HG03354 (cell line): ENCODE measurements around the gene GRIP1.
A peak's percentile ranks its signal among the peaks of the same experiment; 100 is the strongest.

Experiments used
- ATAC-seq: cut with Tn5 transposase; IDR thresholded peaks from one replicate; pipeline ENCODE4 v1.9.1; 2021; ENCODE audit warnings: mild to moderate bottlenecking; ENCODE audit not compliant: unreplicated experiment, poor library complexity, severe bottlenecking

The GRIP1 gene

GRCh38 chr12:66354291-66354690 lies 324.6 kb downstream of the GRIP1 start:
- ATAC-seq: no peak

- no peak for ATAC-seq
Observed at GRCh38 chr12:66352899-66353298, 326.0 kb downstream of the GRIP1 start.

- no peak for ATAC-seq
Observed at GRCh38 chr12:66352197-66352596, 326.7 kb downstream of the GRIP1 start.

DNA sequence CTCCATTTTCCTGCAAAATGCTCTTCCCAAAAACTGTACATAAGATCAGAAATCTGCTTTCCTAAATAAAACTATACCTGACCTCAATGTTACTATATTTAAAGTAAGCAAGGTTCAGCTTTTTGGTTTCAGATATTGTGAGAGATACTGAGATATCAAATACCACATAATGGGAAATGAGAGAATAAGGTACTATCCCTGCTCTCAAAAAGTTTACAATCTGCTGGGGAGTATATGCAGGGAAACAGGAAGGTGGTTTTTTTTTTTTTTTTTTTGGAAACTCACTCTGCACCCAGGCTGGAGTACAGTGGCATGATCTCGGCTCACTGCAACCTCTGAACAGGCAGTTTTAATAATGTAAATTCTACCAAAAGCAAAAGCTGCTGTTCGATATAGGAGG lies 327.6 kb downstream of the GRIP1 start:
- ATAC-seq: no peak

DNA sequence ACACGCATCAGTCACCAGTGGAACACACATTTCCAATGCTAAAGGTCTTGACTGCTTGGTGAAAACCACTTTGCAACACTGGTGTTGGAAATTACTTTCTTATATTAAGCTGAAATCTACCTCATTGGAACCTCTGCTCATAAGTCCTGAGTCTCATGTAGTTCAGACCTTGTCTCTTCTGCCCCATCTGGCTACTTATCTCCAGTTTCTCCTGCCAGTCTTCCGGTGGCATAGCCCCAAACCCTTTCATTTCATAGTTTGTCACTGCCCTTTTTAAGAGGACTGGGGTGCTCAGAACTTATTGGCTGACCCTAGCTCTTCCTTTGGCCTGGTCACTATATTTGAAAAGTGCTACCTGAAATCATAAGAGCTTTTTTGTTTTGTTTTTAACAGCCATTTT lies 332.9 kb downstream of the GRIP1 start:
- no peak for ATAC-seq

DNA sequence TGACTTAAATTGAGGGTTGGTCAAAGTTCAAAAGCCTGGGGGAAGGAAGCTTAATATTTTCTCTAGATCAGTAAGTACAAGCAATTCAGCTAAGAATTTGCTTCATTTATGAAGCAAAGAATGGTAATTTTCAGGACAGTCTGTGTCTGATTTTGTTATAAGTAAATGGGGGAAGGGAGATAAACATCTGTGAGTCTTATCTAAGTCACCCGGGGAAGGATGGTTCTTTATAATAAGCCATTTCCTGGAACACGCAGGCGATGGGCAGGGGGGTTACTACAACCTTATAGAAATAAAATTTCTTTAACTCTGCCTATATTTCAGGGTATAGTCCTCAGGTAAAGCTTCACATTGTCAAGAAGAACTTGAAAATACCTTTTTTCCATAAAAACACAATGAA lies 333.7 kb downstream of the GRIP1 start:
- ATAC-seq: no peak

GRCh38 chr12:66341126-66341525 lies 337.8 kb downstream of the GRIP1 start:
- ATAC-seq: no peak

DNA sequence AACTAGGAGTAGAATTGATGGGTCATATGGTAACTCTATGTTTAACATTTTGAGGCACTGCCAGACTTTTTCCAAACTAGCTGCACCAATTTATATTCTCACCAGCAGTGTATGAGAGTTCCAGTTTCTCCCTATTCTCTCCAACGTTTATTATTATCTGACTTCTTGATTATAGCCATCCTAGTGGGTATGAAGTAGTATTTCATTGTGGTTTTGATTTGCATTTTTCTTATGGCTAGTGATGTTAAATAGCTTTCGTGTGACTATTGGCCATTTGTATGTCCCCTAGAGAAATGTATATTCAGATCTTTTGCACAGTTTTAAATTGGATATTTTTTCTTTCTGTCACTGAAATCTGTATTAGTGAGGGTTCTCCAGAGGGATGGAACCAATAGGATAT lies 338.7 kb downstream of the GRIP1 start:
- no peak for ATAC-seq

DNA sequence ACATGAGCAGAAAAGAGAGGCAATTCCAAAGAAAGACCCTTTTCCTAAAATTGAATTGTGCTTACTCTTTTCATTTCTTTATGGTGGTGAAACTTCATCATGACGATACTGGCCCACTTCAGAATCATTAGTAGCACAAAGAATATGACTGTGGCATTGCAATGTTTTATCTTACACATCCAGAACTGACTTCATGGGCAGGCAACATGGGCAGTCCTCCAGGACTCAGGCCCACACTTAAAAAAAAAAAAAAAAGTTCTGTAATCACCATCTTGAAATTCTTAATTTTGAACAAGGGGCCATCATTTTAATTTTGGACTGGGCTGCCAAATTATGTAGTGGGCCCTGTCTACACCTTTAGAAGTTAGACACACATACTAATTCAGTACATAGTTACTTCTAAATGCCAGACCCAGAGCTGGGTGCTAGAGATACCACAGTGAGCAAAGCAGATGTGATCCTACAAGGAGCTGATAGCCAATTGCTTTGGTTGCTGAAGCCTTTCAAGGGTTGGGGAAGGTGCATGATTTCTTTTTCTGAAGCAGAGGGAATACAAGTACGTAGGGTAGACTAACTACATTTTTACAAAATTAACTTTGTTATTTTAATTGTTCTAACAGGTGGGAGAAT lies 341.4 kb downstream of the GRIP1 start:
- no peak for ATAC-seq

- ATAC-seq: no peak
Observed at GRCh38 chr12:66335746-66336145, 343.1 kb downstream of the GRIP1 start.

DNA sequence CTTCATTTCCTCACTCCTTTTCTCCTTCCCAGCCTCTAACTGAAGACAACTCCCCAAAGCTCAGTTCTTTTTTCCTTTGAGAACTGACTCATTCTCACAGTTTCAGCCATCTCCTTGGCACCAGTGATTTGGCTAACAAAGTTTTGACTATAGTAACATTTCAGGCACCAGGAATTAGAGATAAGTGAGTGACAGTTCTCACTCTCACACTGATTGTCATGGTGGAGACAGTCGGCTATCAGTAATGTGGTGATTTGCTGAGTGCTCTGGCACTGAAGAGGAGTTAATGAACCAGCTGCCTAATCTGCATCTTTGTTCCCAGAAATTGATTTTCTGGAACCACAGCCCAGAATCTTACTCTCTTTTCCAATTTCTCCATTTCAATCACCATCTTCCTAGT lies 347.1 kb downstream of the GRIP1 start:
- no peak for ATAC-seq

DNA sequence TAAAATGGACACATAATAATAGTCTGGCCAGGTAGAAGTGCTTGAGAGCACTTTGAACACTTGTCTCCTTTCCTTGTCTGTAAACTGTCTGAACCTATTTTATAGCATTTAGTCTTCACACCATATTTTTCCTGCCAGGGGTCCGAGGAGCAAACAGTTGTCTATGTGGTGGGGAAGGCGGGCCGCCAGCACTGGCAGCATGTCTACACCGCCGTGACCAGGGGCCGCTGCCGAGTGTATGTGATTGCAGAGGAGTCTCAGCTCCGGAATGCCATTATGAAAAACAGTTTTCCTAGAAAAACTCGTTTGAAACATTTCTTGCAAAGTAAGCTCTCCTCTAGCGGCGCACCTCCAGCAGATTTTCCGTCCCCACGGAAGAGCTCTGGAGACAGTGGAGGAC lies 347.9 kb downstream of the GRIP1 start:
- no peak for ATAC-seq

DNA sequence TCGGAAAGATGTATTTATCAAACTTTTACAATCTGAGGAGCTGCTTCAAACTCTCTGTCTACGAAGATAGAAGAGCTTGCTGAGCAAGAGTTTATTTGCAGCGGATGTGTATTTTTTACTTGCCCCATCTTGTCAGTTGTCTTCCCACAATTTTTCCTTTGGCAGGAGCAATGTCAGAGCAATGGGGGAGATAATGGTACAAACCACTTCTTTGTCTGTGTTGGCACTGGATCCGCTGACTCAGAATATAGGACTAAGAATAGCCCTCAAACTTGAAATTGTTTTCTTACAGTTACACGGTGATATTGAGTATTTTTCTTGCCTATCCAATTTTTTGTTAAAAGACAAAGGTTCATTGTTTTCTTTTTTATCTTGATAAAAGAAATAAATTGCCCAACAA lies 348.9 kb downstream of the GRIP1 start:
- no peak for ATAC-seq

- no peak for ATAC-seq
Observed at GRCh38 chr12:66323017-66323416, 355.9 kb downstream of the GRIP1 start.

DNA sequence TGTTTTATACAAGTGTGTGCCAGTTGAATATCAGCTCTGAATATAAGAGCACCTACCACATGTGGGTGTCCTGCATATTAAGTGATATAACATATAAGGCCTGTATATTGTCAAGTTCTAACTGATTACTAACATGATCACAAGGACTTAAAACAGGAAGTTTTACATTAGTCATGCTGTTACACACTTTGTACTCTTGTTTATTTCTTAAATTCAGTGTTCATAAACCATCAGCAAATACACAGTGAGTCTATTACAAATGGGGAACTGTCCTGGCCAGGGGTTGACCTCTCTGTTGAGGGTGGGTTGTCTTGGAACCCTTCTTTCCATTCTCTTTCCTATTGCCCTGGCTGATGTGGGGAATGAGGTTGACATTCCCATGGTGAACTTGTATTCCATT lies 357.4 kb downstream of the GRIP1 start:
- ATAC-seq: no peak

GRCh38 chr12:66320996-66321395 lies 357.9 kb downstream of the GRIP1 start:
- no peak for ATAC-seq

GRCh38 chr12:66319266-66319954 lies 359.5 kb downstream of the GRIP1 start:
- peak; percentile 50 for ATAC-seq

- no peak for ATAC-seq
Observed at GRCh38 chr12:66314278-66314677, 364.6 kb downstream of the GRIP1 start.

DNA sequence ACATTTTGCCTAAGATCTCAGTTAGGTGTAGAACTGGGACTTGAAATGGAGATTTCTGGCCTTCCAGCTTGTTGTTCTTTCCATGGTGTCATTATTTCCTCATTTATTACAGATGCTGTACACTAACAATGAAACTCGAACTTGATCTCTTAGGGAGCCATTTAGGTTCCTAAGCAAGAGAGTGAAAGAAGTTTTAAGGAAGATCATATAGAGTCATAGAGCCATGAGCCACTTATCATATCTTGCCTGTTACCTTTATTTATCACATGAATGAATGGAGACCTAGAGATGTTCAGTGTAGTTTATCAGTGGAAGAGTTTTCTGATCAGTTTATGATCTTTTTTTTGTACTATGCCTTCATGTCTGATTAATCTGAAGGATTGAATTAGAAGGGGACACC lies 366.7 kb downstream of the GRIP1 start:
- no peak for ATAC-seq

- ATAC-seq: no peak
Observed at GRCh38 chr12:66309606-66310005, 369.3 kb downstream of the GRIP1 start.

GRCh38 chr12:66304296-66304900 lies 374.5 kb downstream of the GRIP1 start:
- no peak for ATAC-seq
